PC-3 (cell line): ENCODE measurements around the gene SAP30L. TPM values are rescaled to one million over a fixed set of nuclear protein-coding genes. Genes with fewer than 3 reads are reported as not detected.

ENCODE experiments used
- ATAC-seq: fragments of 200-7000 bp; cut with Tn5 transposase; 2 replicates; pipeline ENCODE4 v1.9.1; 2020; ENCODE audit warnings: mild to moderate bottlenecking, moderate library complexity
- BruUV-seq: library from RNA; stranded (reverse); fragments of 400-500 nt; replicated peaks from 2 replicates; lab custom pipeline; 2021; lab: Mats Ljungman, UMichigan
- CTCF ChIA-PET: fragments of 300-600 bp; sonication (Branson Sonifier 250); formaldehyde crosslinking; loops from one replicate; lab custom pipeline; 2022; ENCODE audit warnings: antibody characterized with exemption; lab: Charles Lee
- POLR2A ChIA-PET: fragments of 300-600 bp; sonication (Branson Sonifier 250); formaldehyde crosslinking; loops from one replicate; lab custom pipeline; 2022; ENCODE audit warnings: antibody characterized with exemption; ENCODE audit not compliant: unreplicated experiment; lab: Charles Lee
- DNase-seq: peaks from one replicate; pipeline ENCODE4 v3.0.0-alpha.2; 2015
- H2AFZ ChIP-seq: fragments of 300-600 bp; sonication (generic); 2 replicates; pipeline ENCODE4 v1.6.0; 2016; ENCODE audit warnings: antibody characterized with exemption, low read length
- H3F3A ChIP-seq: fragments of 300-600 bp; sonication (generic); one replicate; pipeline ENCODE4 v1.6.0; 2017; ENCODE audit warnings: antibody characterized with exemption, low read length, control low read depth, mild to moderate bottlenecking; ENCODE audit not compliant: unreplicated experiment
- H3K27ac ChIP-seq: fragments of 300-600 bp; sonication (generic); 2 replicates; pipeline ENCODE4 v1.5.1; 2016; ENCODE audit warnings: mild to moderate bottlenecking, low read length
- H3K27me3 ChIP-seq: fragments of 300-600 bp; sonication (generic); 2 replicates; pipeline ENCODE4 v1.6.1; 2016; ENCODE audit warnings: low read length, mixed read lengths
- H3K36me3 ChIP-seq: fragments of 300-600 bp; sonication (generic); 2 replicates; pipeline ENCODE4 v1.6.1; 2016; ENCODE audit warnings: low read depth, mixed run types, low read length, mixed read lengths
- H3K4me1 ChIP-seq: fragments of 300-600 bp; sonication (generic); 2 replicates; pipeline ENCODE4 v1.5.1; 2016; ENCODE audit warnings: low read length; ENCODE audit not compliant: insufficient read depth
- H3K4me2 ChIP-seq: fragments of 300-600 bp; sonication (generic); 2 replicates; pipeline ENCODE4 v1.6.0; 2016; ENCODE audit warnings: low read length
- H3K4me3 ChIP-seq: fragments of 300-600 bp; sonication (generic); 2 replicates; pipeline ENCODE4 v1.5.1; 2016; ENCODE audit warnings: mild to moderate bottlenecking, low read length, mixed read lengths
- H3K79me2 ChIP-seq: fragments of 300-600 bp; sonication (generic); 2 replicates; pipeline ENCODE4 v1.6.1; 2017; ENCODE audit warnings: low read length, mixed read lengths
- H3K9ac ChIP-seq: fragments of 300-600 bp; sonication (generic); 2 replicates; pipeline ENCODE4 v1.6.0; 2016; ENCODE audit warnings: mild to moderate bottlenecking, low read length
- H3K9me2 ChIP-seq: fragments of 300-600 bp; sonication (generic); replicated peaks from 2 replicates; pipeline ENCODE4 v1.6.1; 2016; ENCODE audit warnings: mixed run types, low read length, mixed read lengths
- H3K9me3 ChIP-seq: fragments of 300-600 bp; sonication (generic); 2 replicates; pipeline ENCODE4 v1.6.1; 2016; ENCODE audit warnings: low read length, mixed read lengths
- H4K20me1 ChIP-seq: fragments of 300-600 bp; sonication (generic); 2 replicates; pipeline ENCODE4 v1.6.1; 2016; ENCODE audit warnings: low read length, mixed read lengths
- CTCF ChIP-seq: fragments of 300-600 bp; sonication (generic); conservative IDR thresholded peaks from 2 replicates; pipeline ENCODE4 v1.5.1; 2017; ENCODE audit warnings: antibody characterized with exemption, low read depth, mild to moderate bottlenecking, low read length
- EZH2 ChIP-seq: fragments of 300-600 bp; sonication (generic); IDR thresholded peaks from one replicate; pipeline ENCODE4 v1.6.1; 2017; ENCODE audit warnings: antibody characterized with exemption, mild to moderate bottlenecking, low read length; ENCODE audit not compliant: unreplicated experiment
- EZH2phosphoT487 ChIP-seq: fragments of 300-600 bp; sonication (generic); IDR thresholded peaks from 2 replicates; pipeline ENCODE4 v1.6.1; 2018; ENCODE audit warnings: mild to moderate bottlenecking, antibody characterized with exemption, low read length, borderline replicate concordance
- intact Hi-C: fragments of 100-400 bp; cut with micrococcal nuclease; formaldehyde crosslinking; loops from 2 replicates; pipeline ENCODE4 v1.9.0; 2023
- total RNA-seq: library from RNA; depleted of rRNA; stranded (reverse); fragments of >200 nt; gene quantifications from 2 replicates; pipeline ENCODE4 v1.2.3, GENCODE V29; 2014

The SAP30L gene
- total RNA-seq, 1 experiment from 2014 or later: 36.0 TPM

GRCh38 chr5:154481584-154482381 is 36.0 kb downstream of the SAP30L start:
- no peaks in the 10 kb centered on the region for H3K9me3 ChIP-seq
- intact Hi-C loops: no loop called here
- no peaks in the 10 kb centered on the region for H3K79me2 ChIP-seq
- H3K36me3 ChIP-seq: no peaks in the 10 kb centered on the region
- no peak overlapping the region for H2AFZ ChIP-seq
- no peaks in the 10 kb centered on the region for H4K20me1 ChIP-seq
- H3K9me2 ChIP-seq: no peaks in the 10 kb centered on the region
- DNase-seq (no peak), ATAC-seq (no peak)
- no peaks in the 10 kb centered on the region for H3F3A ChIP-seq
- POLR2A ChIA-PET: no interaction called here
- TF ChIP-seq EZH2phosphoT487: no peak
- TF ChIP-seq CTCF: no peak
- TF ChIP-seq EZH2: no peak
- H3K4me1 ChIP-seq: no peaks in the 10 kb centered on the region
- no peak overlapping the region for H3K4me3 ChIP-seq
- H3K4me2 ChIP-seq: no peak overlapping the region
- H3K9ac ChIP-seq: no peak overlapping the region
- H3K27ac ChIP-seq: no peak overlapping the region
- CTCF ChIA-PET: no interaction called here
- BruUV-seq: no TSS peak
- peaks cover 89% of the 10 kb centered on the region for H3K27me3 ChIP-seq

- Histone ChIP-seq H3K79me2 (no peaks in the 10 kb centered on the region), H3K9me2 (no peaks in the 10 kb centered on the region), H3K27ac (no peak overlapping the region), H4K20me1 (no peaks in the 10 kb centered on the region), H3K9me3 (no peaks in the 10 kb centered on the region), H3K9ac (no peak overlapping the region), H2AFZ (no peak overlapping the region), H3K4me3 (no peak overlapping the region), H3K4me1 (no peaks in the 10 kb centered on the region), H3K4me2 (no peak overlapping the region), H3K36me3 (no peaks in the 10 kb centered on the region), H3K27me3 (peaks cover 91% of the 10 kb centered on the region), H3F3A (no peaks in the 10 kb centered on the region)
- DNase-seq (no peak), ATAC-seq (no peak)
- ChIA-PET CTCF (no interaction called here), POLR2A (no interaction called here)
- intact Hi-C loops: no loop called here
- no TSS peak for BruUV-seq
- TF ChIP-seq EZH2phosphoT487 (no peak), CTCF (no peak), EZH2 (no peak)
These were observed 37.0 kb downstream of the SAP30L start for GRCh38 chr5:154482528-154483449.
